ENCODE results near the gene MAP3K8. TPM values are rescaled to one million over a fixed set of nuclear protein-coding genes. Genes with fewer than 3 reads are reported as not detected.

The MAP3K8 gene
- total and polyA plus RNA-seq, 9 of the 15 experiments (the other 6 are each of a cell fraction or from before 2014, with no cell fraction given): 6.9 to 23.6 (median 13.6) TPM

DNA sequence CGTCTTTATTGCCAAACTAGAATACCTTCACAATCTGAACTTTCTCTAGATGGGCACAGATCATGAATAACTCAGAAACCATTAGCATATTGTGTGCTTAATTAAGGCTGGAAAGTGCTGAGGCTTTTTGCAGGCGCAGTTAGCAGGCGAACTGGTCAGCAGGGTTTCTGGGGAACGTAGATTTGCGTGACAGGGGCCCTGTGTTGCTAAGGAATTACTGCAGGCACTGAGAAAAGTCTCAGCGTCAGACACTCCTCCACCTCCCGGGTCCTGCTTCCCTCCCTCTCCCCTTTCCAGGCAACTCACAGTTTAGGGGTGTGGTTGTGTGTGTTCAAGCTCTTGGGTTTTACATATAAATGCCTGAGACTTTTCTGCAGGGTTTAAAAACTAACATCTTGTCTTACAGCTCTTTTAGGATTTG lies 2.2 kb downstream of the MAP3K8 start (continued):
- 0 out of 4 replicates have a peak, but pooled peaks of 1 of the 2 experiments have one; percentile 44 for TF ChIP-seq SRF (CRISPR knock-in tag; IDR thresholded peaks at IDR 0.05)
- TF ChIP-seq, protein P1, sequence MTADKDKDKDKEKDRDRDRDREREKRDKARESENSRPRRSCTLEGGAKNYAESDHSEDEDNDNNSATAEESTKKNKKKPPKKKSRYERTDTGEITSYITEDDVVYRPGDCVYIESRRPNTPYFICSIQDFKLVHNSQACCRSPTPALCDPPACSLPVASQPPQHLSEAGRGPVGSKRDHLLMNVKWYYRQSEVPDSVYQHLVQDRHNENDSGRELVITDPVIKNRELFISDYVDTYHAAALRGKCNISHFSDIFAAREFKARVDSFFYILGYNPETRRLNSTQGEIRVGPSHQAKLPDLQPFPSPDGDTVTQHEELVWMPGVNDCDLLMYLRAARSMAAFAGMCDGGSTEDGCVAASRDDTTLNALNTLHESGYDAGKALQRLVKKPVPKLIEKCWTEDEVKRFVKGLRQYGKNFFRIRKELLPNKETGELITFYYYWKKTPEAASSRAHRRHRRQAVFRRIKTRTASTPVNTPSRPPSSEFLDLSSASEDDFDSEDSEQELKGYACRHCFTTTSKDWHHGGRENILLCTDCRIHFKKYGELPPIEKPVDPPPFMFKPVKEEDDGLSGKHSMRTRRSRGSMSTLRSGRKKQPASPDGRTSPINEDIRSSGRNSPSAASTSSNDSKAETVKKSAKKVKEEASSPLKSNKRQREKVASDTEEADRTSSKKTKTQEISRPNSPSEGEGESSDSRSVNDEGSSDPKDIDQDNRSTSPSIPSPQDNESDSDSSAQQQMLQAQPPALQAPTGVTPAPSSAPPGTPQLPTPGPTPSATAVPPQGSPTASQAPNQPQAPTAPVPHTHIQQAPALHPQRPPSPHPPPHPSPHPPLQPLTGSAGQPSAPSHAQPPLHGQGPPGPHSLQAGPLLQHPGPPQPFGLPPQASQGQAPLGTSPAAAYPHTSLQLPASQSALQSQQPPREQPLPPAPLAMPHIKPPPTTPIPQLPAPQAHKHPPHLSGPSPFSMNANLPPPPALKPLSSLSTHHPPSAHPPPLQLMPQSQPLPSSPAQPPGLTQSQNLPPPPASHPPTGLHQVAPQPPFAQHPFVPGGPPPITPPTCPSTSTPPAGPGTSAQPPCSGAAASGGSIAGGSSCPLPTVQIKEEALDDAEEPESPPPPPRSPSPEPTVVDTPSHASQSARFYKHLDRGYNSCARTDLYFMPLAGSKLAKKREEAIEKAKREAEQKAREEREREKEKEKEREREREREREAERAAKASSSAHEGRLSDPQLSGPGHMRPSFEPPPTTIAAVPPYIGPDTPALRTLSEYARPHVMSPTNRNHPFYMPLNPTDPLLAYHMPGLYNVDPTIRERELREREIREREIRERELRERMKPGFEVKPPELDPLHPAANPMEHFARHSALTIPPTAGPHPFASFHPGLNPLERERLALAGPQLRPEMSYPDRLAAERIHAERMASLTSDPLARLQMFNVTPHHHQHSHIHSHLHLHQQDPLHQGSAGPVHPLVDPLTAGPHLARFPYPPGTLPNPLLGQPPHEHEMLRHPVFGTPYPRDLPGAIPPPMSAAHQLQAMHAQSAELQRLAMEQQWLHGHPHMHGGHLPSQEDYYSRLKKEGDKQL (CRISPR knock-in tag; IDR thresholded peaks at IDR 0.05; ENCODE audit: borderline replicate concordance): no peak
- TF ChIP-seq, protein P2, sequence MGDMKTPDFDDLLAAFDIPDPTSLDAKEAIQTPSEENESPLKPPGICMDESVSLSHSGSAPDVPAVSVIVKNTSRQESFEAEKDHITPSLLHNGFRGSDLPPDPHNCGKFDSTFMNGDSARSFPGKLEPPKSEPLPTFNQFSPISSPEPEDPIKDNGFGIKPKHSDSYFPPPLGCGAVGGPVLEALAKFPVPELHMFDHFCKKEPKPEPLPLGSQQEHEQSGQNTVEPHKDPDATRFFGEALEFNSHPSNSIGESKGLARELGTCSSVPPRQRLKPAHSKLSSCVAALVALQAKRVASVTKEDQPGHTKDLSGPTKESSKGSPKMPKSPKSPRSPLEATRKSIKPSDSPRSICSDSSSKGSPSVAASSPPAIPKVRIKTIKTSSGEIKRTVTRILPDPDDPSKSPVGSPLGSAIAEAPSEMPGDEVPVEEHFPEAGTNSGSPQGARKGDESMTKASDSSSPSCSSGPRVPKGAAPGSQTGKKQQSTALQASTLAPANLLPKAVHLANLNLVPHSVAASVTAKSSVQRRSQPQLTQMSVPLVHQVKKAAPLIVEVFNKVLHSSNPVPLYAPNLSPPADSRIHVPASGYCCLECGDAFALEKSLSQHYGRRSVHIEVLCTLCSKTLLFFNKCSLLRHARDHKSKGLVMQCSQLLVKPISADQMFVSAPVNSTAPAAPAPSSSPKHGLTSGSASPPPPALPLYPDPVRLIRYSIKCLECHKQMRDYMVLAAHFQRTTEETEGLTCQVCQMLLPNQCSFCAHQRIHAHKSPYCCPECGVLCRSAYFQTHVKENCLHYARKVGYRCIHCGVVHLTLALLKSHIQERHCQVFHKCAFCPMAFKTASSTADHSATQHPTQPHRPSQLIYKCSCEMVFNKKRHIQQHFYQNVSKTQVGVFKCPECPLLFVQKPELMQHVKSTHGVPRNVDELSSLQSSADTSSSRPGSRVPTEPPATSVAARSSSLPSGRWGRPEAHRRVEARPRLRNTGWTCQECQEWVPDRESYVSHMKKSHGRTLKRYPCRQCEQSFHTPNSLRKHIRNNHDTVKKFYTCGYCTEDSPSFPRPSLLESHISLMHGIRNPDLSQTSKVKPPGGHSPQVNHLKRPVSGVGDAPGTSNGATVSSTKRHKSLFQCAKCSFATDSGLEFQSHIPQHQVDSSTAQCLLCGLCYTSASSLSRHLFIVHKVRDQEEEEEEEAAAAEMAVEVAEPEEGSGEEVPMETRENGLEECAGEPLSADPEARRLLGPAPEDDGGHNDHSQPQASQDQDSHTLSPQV (IDR thresholded peaks at IDR 0.05): no peak
- TF ChIP-seq, protein P3, sequence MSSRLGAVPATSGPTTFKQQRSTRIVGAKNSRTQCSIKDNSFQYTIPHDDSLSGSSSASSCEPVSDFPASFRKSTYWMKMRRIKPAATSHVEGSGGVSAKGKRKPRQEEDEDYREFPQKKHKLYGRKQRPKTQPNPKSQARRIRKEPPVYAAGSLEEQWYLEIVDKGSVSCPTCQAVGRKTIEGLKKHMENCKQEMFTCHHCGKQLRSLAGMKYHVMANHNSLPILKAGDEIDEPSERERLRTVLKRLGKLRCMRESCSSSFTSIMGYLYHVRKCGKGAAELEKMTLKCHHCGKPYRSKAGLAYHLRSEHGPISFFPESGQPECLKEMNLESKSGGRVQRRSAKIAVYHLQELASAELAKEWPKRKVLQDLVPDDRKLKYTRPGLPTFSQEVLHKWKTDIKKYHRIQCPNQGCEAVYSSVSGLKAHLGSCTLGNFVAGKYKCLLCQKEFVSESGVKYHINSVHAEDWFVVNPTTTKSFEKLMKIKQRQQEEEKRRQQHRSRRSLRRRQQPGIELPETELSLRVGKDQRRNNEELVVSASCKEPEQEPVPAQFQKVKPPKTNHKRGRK (tag; IDR thresholded peaks at IDR 0.05): no peak
- no peak for TF ChIP-seq ILK (tag; IDR thresholded peaks at IDR 0.05; ENCODE audit: borderline replicate concordance, low read depth)
- TF ChIP-seq, protein P4, sequence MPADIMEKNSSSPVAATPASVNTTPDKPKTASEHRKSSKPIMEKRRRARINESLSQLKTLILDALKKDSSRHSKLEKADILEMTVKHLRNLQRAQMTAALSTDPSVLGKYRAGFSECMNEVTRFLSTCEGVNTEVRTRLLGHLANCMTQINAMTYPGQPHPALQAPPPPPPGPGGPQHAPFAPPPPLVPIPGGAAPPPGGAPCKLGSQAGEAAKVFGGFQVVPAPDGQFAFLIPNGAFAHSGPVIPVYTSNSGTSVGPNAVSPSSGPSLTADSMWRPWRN (IDR thresholded peaks at IDR 0.05; ENCODE audit: low read depth): no peak
- TF ChIP-seq MXI1 (IDR thresholded peaks at IDR 0.05; ENCODE audit: low read depth, low read length): 0 out of 2 replicates have a peak, but pooled peaks have one; percentile 25
- peak; percentile 65 for TF ChIP-seq CREM (IDR thresholded peaks at IDR 0.05; ENCODE audit: low read depth)
- no peak for TF ChIP-seq SAP30 (IDR thresholded peaks at IDR 0.05; ENCODE audit: borderline replicate concordance, insufficient read depth, low read depth, low read length, poor library complexity, severe bottlenecking)
- TF ChIP-seq SRSF9 (IDR thresholded peaks at IDR 0.05; ENCODE audit: borderline replicate concordance, low read depth, low read length): no peak
- TF ChIP-seq ZSCAN32 (CRISPR knock-in tag; IDR thresholded peaks at IDR 0.05): no peak
- peak; percentile 63 for TF ChIP-seq CXXC5 (CRISPR knock-in tag; IDR thresholded peaks at IDR 0.05)
- no peak for TF ChIP-seq TBL1XR1 (IDR thresholded peaks at IDR 0.05; ENCODE audit: low read length in 2 of 2)
- TF ChIP-seq CBX2 (IDR thresholded peaks at IDR 0.05; ENCODE audit: insufficient read depth, low read length, poor library complexity, severe bottlenecking): no peak
- TF ChIP-seq CHCHD3 (CRISPR knock-in tag; IDR thresholded peaks at IDR 0.05): no peak
